GM21528 (cell line): ENCODE measurements around the gene CHRNA4.
"Not testable (repeated sequence)": the region's sequence is repeated elsewhere in the genome, so short reads cannot be mapped to it uniquely, and the experiment has no call there.

Source experiments
- ATAC-seq: cut with Tn5 transposase; IDR thresholded peaks from one replicate; pipeline ENCODE4 v1.9.1; 2021; ENCODE audit warnings: mild to moderate bottlenecking, moderate library complexity; ENCODE audit not compliant: unreplicated experiment, low FRiP score

The CHRNA4 gene

GRCh38 chr20:63379872-63380271, 18.7 kb upstream of the CHRNA4 start:
- not testable (repeated sequence) for ATAC-seq

GRCh38 chr20:63379296-63379695, 18.1 kb upstream of the CHRNA4 start:
- no peak for ATAC-seq

GRCh38 chr20:63378626-63379025, 17.5 kb upstream of the CHRNA4 start:
- ATAC-seq: no peak

- ATAC-seq: no peak
Observed at GRCh38 chr20:63377951-63378381, 16.8 kb upstream of the CHRNA4 start.

GRCh38 chr20:63377256-63377941, 16.2 kb upstream of the CHRNA4 start:
- ATAC-seq: no peak

- ATAC-seq: no peak
Observed at GRCh38 chr20:63376283-63377250, 15.4 kb upstream of the CHRNA4 start.

- ATAC-seq: no peak
Observed at GRCh38 chr20:63375438-63375837, 14.3 kb upstream of the CHRNA4 start.

- no peak for ATAC-seq
Observed at GRCh38 chr20:63374504-63374903, 13.4 kb upstream of the CHRNA4 start.

GRCh38 chr20:63373996-63374395, 12.8 kb upstream of the CHRNA4 start:
- ATAC-seq: no peak

- no peak for ATAC-seq
Observed at GRCh38 chr20:63372971-63373885, 12.1 kb upstream of the CHRNA4 start.

- no peak for ATAC-seq
Observed at GRCh38 chr20:63371291-63371865, 10.2 kb upstream of the CHRNA4 start.

- no peak for ATAC-seq
Observed at GRCh38 chr20:63370618-63371187, 9.6 kb upstream of the CHRNA4 start.

- ATAC-seq: no peak
Observed at GRCh38 chr20:63369724-63370617, 8.8 kb upstream of the CHRNA4 start.

- no peak for ATAC-seq
Observed at GRCh38 chr20:63369024-63369530, 7.9 kb upstream of the CHRNA4 start.

GRCh38 chr20:63368151-63368550, 7.0 kb upstream of the CHRNA4 start:
- ATAC-seq: no peak

- no peak for ATAC-seq
Observed at GRCh38 chr20:63367446-63368055, 6.4 kb upstream of the CHRNA4 start.

- no peak for ATAC-seq
Observed at GRCh38 chr20:63366390-63367365, 5.5 kb upstream of the CHRNA4 start.
